HG03280 (cell line): ENCODE data around the gene ACP4.
"Not testable (repeated sequence)": the region's sequence is repeated elsewhere in the genome, so short reads cannot be mapped to it uniquely, and the experiment has no call there.

Experiments used
- ATAC-seq: cut with Tn5 transposase; IDR thresholded peaks from one replicate; pipeline ENCODE4 v1.9.1; 2021; ENCODE audit warnings: mild to moderate bottlenecking, moderate library complexity; ENCODE audit not compliant: unreplicated experiment

Gene ACP4, protein sequence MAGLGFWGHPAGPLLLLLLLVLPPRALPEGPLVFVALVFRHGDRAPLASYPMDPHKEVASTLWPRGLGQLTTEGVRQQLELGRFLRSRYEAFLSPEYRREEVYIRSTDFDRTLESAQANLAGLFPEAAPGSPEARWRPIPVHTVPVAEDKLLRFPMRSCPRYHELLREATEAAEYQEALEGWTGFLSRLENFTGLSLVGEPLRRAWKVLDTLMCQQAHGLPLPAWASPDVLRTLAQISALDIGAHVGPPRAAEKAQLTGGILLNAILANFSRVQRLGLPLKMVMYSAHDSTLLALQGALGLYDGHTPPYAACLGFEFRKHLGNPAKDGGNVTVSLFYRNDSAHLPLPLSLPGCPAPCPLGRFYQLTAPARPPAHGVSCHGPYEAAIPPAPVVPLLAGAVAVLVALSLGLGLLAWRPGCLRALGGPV

DNA sequence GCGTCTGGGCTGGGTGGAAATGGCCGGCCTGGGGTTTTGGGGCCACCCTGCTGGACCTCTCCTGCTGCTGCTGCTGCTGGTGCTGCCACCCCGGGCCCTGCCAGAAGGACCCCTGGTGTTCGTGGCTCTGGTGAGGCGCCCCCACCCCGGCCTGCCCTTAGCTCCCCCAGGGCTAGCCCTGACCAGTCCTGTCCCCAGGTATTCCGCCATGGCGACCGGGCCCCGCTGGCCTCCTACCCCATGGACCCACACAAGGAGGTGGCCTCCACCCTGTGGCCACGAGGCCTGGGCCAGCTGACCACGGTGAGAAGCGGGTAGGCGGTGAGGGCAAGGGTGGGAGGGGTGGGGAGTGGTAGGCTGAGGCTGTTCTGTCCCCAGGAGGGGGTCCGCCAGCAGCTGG is at the start of gene ACP4:
TSS of gene ACP4 (plus strand) at position 20 of the 400 bp plus-strand sequence. CDS start at position 20, 0 bp downstream.
- ATAC-seq = no peak

- ATAC-seq = no peak
Measured at GRCh38 chr19:50741179-50741933, 48.9 kb upstream of the ACP4 start.

DNA sequence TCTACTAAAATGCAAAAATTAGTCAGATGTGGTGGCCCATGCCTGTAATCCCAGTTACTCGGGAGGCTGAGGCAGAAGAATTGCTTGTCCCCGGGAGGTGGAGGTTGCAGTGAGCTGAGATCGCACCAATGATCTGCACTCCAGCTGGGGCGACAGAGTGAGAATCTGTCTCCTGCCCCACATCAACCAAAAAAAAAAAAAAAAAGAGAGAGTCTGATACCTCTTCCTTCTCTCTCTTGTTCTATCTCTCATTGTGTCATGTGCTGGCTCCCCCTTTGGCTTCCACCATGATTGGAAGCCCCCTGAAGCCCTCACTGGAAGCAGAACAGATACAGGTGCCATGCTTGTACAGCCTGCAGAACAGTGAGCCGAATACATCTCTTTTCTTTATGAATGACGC is 46.7 kb upstream of the ACP4 start:
- ATAC-seq = no peak

DNA sequence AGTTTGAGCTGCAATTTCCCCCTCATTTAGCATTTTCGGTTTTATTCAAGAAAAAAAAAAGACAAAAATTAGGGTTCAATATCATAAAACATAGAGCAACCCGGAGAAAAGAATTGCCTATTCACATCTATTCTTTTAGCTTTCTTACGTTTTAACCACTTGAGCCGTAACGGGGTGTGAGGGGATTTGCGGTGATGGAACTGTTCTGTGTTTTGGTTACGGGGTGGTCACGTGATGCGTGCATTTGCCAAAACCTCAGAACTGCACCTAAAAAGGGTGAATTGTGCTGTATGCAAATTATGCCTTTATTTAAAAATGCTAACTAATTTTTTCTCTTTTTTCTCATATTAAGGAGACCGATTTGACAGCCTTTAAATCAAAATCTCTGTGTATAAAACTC is 45.0 kb upstream of the ACP4 start:
- ATAC-seq = no peak

GRCh38 chr19:50747141-50747540 is 43.1 kb upstream of the ACP4 start:
- ATAC-seq = not testable (repeated sequence)

DNA sequence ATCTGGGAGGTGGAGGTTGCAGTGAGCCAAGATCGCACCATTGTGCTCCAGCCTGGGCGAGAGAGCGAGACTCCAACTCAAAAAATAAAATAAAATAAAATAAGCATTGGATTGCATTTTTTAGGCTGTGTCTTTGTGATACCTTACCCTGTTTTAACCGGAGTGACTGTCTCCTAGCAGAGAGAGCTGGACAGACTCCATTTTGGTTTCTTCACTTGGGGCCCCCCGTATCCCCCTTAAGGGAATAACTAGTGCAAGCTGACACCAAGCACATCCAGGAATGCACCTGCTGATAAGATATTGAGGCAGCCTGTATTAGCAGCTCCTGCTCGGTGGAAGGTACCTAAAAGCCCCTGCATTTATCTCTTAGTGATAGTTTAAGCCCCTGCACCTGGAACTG is 40.7 kb upstream of the ACP4 start:
- ATAC-seq = no peak

DNA sequence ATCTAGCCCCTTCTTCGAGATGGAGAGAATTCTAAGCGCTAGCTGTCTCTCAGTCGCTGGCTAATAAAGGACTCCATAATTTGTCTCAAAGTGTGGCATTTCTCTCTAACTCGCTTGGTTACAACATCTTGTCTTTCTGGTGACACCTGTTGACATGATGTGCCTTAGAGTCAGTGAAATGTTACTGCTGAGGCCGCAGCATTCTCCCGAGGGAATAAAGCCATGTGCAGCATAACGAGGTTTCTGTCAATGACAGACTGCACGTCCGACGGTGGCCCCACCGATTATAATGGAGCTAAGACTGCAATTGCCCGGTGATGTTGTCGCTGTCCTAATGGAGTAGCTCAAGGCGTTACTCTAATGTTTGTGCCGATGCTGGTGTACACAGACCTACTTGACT is 40.2 kb upstream of the ACP4 start:
- no peak for ATAC-seq

DNA sequence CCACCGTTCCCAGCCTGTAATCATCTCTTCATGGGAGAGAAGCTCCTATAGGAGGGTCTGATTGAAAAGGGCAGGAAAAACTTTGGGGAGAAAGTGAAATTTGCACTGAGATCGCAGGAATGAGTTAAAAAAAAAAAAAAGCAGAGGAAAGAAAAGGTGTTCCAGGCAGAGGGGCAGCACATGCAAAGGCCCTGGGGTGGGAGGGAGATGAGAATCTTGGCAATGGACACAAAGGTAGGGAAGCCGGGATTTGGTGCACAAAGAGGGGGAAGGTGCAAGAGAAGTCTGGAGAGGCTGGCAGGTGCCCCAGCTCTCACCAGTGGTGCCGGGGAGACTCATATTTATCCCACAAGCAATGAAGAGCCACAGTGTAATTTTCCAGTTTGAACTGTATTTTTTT is 36.3 kb upstream of the ACP4 start:
- no peak for ATAC-seq

DNA sequence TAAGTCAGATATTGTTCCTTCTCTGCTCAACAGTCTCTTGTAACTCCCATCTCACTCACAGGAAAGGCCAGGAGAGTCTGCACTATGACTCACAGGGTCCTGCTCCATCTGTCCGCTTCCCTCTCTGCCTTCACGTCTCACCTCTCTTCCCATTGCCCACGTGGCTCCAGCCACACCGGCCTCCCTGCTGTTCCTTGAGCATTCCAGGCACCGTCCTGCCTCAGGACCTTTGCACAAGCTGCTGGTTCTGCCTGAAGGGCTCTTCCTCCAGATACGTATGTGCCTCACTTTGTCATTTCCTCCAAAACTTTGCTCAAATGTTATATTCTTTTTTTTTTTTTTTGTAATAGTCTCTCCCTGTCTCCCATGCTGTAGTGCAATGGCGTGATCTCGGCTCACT is 34.0 kb upstream of the ACP4 start:
- not testable (repeated sequence) for ATAC-seq

- not testable (repeated sequence) for ATAC-seq
Measured at GRCh38 chr19:50757624-50758023, 32.6 kb upstream of the ACP4 start.

GRCh38 chr19:50759076-50759475 is 31.1 kb upstream of the ACP4 start:
- ATAC-seq = not testable (repeated sequence)

DNA sequence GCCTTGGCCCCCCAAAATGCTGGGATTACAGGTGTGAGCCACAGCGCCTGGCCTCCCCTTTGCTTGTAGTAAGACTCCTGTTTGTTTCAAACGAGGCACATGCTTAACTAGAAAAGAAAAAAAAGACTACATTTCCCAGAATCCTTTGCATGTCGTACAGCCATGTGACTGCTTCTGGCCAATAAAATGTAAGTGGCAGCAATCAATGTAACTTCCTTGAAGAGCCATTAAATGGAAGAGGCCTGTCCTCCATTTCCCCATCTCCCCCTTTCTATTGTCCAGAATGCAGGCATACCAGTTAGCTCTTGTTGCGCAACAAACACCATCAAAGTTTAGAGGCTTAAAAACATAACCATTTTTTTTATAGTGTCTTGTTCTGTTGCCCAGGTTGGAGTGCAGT is 30.3 kb upstream of the ACP4 start:
- no peak for ATAC-seq

- not testable (repeated sequence) for ATAC-seq
Measured at GRCh38 chr19:50761501-50761900, 28.7 kb upstream of the ACP4 start.

GRCh38 chr19:50763521-50763920 is 26.7 kb upstream of the ACP4 start:
- ATAC-seq = not testable (repeated sequence)

- no peak for ATAC-seq
Measured at GRCh38 chr19:50764409-50764808, 25.8 kb upstream of the ACP4 start.

- not testable (repeated sequence) for ATAC-seq
Measured at GRCh38 chr19:50766746-50767145, 23.5 kb upstream of the ACP4 start.

GRCh38 chr19:50767263-50767662 is 23.0 kb upstream of the ACP4 start:
- ATAC-seq = not testable (repeated sequence)

GRCh38 chr19:50768277-50768676 is 21.9 kb upstream of the ACP4 start:
- no peak for ATAC-seq

GRCh38 chr19:50770164-50770563 is 20.1 kb upstream of the ACP4 start, which contains the start of gene GPR32:
GPR32 (plus strand) TSS chr19:50770464; CDS start chr19:50770601, 137 bp downstream.
- not testable (repeated sequence) for ATAC-seq

GRCh38 chr19:50770888-50771287 is 19.3 kb upstream of the ACP4 start:
- ATAC-seq = no peak

DNA sequence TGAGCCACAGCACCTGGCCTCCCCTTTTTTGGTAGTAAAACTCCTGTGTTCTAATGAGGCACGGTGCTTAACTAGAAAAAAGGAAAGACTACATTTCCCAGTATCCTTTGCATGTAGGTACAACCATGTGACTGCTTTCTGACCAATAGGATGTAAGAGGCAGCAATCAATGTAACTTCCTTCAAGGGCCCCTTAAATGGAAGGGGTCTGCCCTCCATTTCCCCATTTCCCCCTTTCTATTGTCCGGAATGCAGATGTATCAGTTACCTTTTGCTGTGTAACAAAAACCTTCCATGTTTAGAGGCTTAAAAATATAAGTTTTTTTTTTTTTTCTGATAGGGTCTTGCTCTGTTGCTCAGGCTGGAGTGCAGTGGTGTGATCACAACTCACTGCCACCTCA is 17.7 kb upstream of the ACP4 start:
- no peak for ATAC-seq

DNA sequence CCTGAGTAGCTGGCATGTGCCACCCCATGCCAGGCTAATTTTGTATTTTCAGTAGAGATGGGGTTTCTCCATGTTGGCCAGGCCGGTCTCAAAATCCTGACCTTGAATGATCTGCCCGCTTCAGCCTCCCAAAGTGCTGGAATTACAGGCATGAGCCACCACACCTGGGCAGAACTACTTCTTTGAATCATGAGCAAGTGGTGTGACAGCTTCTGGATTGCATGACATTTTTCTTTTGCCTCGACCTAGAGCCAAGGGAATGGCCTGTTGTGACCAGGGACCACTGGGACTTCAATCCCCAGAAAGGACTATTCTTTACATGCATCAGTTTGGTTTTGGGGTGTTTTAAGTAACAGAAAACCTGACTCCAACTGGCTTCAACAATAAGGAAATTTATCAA is 17.3 kb upstream of the ACP4 start:
- not testable (repeated sequence) for ATAC-seq
